Ishikawa (cell line): ENCODE results near the gene URI1.

Experiments
- CEBPB ChIP-seq: IDR thresholded peaks from 2 replicates; pipeline ENCODE4 v1.6.1; 2012
- CREB1 ChIP-seq: IDR thresholded peaks from 2 replicates; pipeline ENCODE4 v1.6.1; 2012; ENCODE audit warnings: low read depth
- EP300 ChIP-seq: IDR thresholded peaks from 2 replicates; pipeline ENCODE4 v1.6.1; 2012; ENCODE audit warnings: borderline replicate concordance
- FOXM1 ChIP-seq: IDR thresholded peaks from 2 replicates; pipeline ENCODE4 v1.6.1; 2012; ENCODE audit warnings: low read depth, borderline replicate concordance
- RAD21 ChIP-seq: IDR thresholded peaks from 2 replicates; pipeline ENCODE4 v1.6.1; 2012; ENCODE audit warnings: low read depth
- TAF1 ChIP-seq: IDR thresholded peaks from 2 replicates; pipeline ENCODE4 v1.6.1; 2012; ENCODE audit warnings: low read depth, mild to moderate bottlenecking
- YY1 ChIP-seq: IDR thresholded peaks from 2 replicates; pipeline ENCODE4 v1.6.1; 2012; ENCODE audit warnings: low read depth
- TF ChIP-seq, protein P1 (sequence below): IDR thresholded peaks from 2 replicates; pipeline ENCODE4 v1.6.1; 2012; ENCODE audit warnings: low read depth, mild to moderate bottlenecking
- TF ChIP-seq, protein P2 (sequence below): IDR thresholded peaks from 2 replicates; pipeline ENCODE4 v1.6.1; 2012
- TF ChIP-seq, protein P3 (sequence below): IDR thresholded peaks from 2 replicates; pipeline ENCODE4 v1.6.1; 2012

DNA sequence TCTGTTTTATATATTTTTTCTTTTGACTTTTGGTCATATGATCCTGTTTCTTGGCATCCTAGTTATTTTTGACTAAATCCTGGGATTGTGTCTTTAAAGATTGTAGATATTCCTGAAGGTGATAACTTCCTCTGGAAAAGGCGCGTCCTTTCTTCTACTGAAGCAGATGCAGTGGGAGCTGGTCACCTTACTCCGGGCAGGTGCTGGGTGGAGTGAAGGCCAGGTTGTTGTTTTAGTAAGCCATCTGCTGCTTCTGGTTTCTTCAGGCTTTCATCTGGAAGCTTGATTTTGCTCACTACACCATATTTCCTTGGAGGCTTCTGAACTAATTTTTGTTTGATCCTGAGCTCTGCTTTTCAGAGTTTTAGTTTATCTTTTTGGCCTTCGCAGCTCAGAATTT is 21.5 kb downstream of the URI1 start:
- TF ChIP-seq CREB1 (no peak), EP300 (no peak), TAF1 (no peak), RAD21 (no peak), CEBPB (no peak), YY1 (no peak), FOXM1 (no peak)
- TF ChIP-seq, protein P1, sequence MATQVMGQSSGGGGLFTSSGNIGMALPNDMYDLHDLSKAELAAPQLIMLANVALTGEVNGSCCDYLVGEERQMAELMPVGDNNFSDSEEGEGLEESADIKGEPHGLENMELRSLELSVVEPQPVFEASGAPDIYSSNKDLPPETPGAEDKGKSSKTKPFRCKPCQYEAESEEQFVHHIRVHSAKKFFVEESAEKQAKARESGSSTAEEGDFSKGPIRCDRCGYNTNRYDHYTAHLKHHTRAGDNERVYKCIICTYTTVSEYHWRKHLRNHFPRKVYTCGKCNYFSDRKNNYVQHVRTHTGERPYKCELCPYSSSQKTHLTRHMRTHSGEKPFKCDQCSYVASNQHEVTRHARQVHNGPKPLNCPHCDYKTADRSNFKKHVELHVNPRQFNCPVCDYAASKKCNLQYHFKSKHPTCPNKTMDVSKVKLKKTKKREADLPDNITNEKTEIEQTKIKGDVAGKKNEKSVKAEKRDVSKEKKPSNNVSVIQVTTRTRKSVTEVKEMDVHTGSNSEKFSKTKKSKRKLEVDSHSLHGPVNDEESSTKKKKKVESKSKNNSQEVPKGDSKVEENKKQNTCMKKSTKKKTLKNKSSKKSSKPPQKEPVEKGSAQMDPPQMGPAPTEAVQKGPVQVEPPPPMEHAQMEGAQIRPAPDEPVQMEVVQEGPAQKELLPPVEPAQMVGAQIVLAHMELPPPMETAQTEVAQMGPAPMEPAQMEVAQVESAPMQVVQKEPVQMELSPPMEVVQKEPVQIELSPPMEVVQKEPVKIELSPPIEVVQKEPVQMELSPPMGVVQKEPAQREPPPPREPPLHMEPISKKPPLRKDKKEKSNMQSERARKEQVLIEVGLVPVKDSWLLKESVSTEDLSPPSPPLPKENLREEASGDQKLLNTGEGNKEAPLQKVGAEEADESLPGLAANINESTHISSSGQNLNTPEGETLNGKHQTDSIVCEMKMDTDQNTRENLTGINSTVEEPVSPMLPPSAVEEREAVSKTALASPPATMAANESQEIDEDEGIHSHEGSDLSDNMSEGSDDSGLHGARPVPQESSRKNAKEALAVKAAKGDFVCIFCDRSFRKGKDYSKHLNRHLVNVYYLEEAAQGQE: no peak
- TF ChIP-seq, protein P2, sequence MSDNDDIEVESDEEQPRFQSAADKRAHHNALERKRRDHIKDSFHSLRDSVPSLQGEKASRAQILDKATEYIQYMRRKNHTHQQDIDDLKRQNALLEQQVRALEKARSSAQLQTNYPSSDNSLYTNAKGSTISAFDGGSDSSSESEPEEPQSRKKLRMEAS: no peak
- TF ChIP-seq, protein P3, sequence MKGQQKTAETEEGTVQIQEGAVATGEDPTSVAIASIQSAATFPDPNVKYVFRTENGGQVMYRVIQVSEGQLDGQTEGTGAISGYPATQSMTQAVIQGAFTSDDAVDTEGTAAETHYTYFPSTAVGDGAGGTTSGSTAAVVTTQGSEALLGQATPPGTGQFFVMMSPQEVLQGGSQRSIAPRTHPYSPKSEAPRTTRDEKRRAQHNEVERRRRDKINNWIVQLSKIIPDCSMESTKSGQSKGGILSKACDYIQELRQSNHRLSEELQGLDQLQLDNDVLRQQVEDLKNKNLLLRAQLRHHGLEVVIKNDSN: no peak
